Measurements from ENCODE around the gene NT5DC2. TPM values are rescaled to one million over a fixed set of nuclear protein-coding genes. Genes with fewer than 3 reads are reported as not detected.

Gene NT5DC2
- polyA plus RNA-seq, 3 donors = 0.66 to 28.4 (median 0.67) TPM

GRCh38 chr3:52521488-52521824 is 12.2 kb downstream of the NT5DC2 start:
- no peak overlapping the region for H2AFZ ChIP-seq (ENCODE audit: insufficient read depth, low read depth, low read length, poor library complexity, severe bottlenecking)
- Mint-ChIP-seq H3K9me3 (no peaks in the 10 kb centered on the region), H3K27ac (no peak overlapping the region), H3K27me3 (ENCODE audit: low read depth in 3 of 3) (peaks cover 1 to 4% (median 1%) of the 10 kb centered on the region in 3 donors), H3K36me3 (peaks cover 79 to 95% of the 10 kb centered on the region in 2 donors), H3K4me3 (no peak overlapping the region), H3K4me1 (no peaks in the 10 kb centered on the region)
- DNase-seq = no peak
- intact Hi-C loops (cut with micrococcal nuclease) = no loop called here
- no peaks in the 10 kb centered on the region for H3K27me3 ChIP-seq (ENCODE audit: control insufficient read depth in 2 of 2, insufficient read depth in 2 of 2, low read length in 2 of 2)
- no peaks in the 10 kb centered on the region for H3K4me1 ChIP-seq (ENCODE audit: control insufficient read depth in 1 of 2, insufficient read depth in 2 of 2, low read length in 2 of 2)
- H3K4me3 ChIP-seq (replicated peaks in 1 of 3; ENCODE audit: low read depth in 2 of 3, low read length in 3 of 3) = no peak overlapping the region
- H4K20me1 ChIP-seq (ENCODE audit: insufficient read depth, low read length) = peaks cover 9% of the 10 kb centered on the region
- H3K9ac ChIP-seq (ENCODE audit: insufficient read depth, low read length, poor library complexity, severe bottlenecking) = no peak overlapping the region
- no peaks in the 10 kb centered on the region for H3K79me2 ChIP-seq (ENCODE audit: insufficient read depth, low read length)
- no peak overlapping the region for H3K27ac ChIP-seq (ENCODE audit: low read depth in 1 of 2, low read length in 2 of 2)
- WGBS (ENCODE audit: insufficient coverage) = 94% methylated on average over 5 of the region's 8 CpGs
- no peak for TF ChIP-seq CTCF (IDR thresholded peaks at IDR 0.05)
- H3K36me3 ChIP-seq (replicated peaks in 1 of 2; ENCODE audit: control insufficient read depth in 1 of 2, insufficient read depth in 2 of 2, low read length in 2 of 2) = peaks cover 90 to 97% of the 10 kb centered on the region in 2 donors
- no peaks in the 10 kb centered on the region for H3K9me3 ChIP-seq (replicated peaks in 1 of 2; ENCODE audit: control insufficient read depth in 1 of 2, insufficient read depth in 1 of 2, low read length in 2 of 2)
- H3K4me2 ChIP-seq (replicated peaks; ENCODE audit: extremely low read depth, low read length, poor library complexity, severe bottlenecking) = no peak overlapping the region

- Histone ChIP-seq H3K27me3 (ENCODE audit: control insufficient read depth in 2 of 2, insufficient read depth in 2 of 2, low read length in 2 of 2) (no peaks in the 10 kb centered on the region), H4K20me1 (ENCODE audit: insufficient read depth, low read length) (peaks cover 11% of the 10 kb centered on the region), H3K36me3 (replicated peaks in 1 of 2; ENCODE audit: control insufficient read depth in 1 of 2, insufficient read depth in 2 of 2, low read length in 2 of 2) (peaks cover 96 to 99% of the 10 kb centered on the region in 2 donors), H3K27ac (ENCODE audit: low read depth in 1 of 2, low read length in 2 of 2) (no peak overlapping the region), H3K9me3 (replicated peaks in 1 of 2; ENCODE audit: control insufficient read depth in 1 of 2, insufficient read depth in 1 of 2, low read length in 2 of 2) (no peaks in the 10 kb centered on the region), H3K9ac (ENCODE audit: insufficient read depth, low read length, poor library complexity, severe bottlenecking) (no peak overlapping the region), H3K4me3 (replicated peaks in 1 of 3; ENCODE audit: low read depth in 2 of 3, low read length in 3 of 3) (no peak overlapping the region), H3K4me2 (replicated peaks; ENCODE audit: extremely low read depth, low read length, poor library complexity, severe bottlenecking) (no peak overlapping the region), H3K4me1 (ENCODE audit: control insufficient read depth in 1 of 2, insufficient read depth in 2 of 2, low read length in 2 of 2) (no peaks in the 10 kb centered on the region), H2AFZ (ENCODE audit: insufficient read depth, low read depth, low read length, poor library complexity, severe bottlenecking) (no peak overlapping the region), H3K79me2 (ENCODE audit: insufficient read depth, low read length) (no peaks in the 10 kb centered on the region)
- no peak for TF ChIP-seq CTCF (IDR thresholded peaks at IDR 0.05)
- peaks cover 81 to 96% of the 10 kb centered on the region in 2 donors for H3K36me3 Mint-ChIP-seq
- H3K27ac Mint-ChIP-seq = peak overlapping the region in 1 of 7 donors; percentile 67
- H3K4me3 Mint-ChIP-seq = no peak overlapping the region
- 98% methylated on average over 17 of the region's 20 CpGs for WGBS (ENCODE audit: insufficient coverage)
- no peaks in the 10 kb centered on the region for H3K9me3 Mint-ChIP-seq
- peaks cover 1 to 4% (median 1%) of the 10 kb centered on the region in 3 donors for H3K27me3 Mint-ChIP-seq (ENCODE audit: low read depth in 3 of 3)
- DNase-seq = no peak
- intact Hi-C loops (cut with micrococcal nuclease) = no loop called here
- H3K4me1 Mint-ChIP-seq = no peaks in the 10 kb centered on the region
These were observed 12.8 kb downstream of the NT5DC2 start for GRCh38 chr3:52520716-52521487.
